Activated CD4-positive, alpha-beta T cell treated with anti-CD3 and anti-CD28 coated beads, Interleukin-2, amount 50 U/mL, for 1 hour (primary cell): ENCODE measurements around the gene FAM120C.

Source experiments
- DNase-seq: peaks from one replicate; pipeline ENCODE4 v3.0.0-alpha.2; 2020

FAM120C gene

DNA sequence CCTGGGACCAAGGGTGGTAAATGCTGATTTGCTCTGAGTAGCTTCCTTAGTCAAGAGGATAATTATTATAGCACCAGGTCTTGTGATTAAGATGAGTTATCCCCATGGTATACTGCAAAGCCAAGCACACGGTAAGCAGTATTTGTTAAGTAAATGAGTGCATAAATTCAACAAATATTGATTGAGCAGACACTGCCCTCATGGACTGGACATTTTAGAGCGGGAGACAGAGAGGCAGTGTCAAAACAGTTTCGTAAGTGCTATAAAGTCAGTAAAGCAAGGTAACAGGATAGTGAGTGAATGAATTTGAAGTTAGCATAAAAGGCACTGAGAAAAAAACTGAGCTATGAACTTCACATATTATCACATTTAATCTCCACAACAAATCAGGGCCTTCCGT, 152.7 kb downstream of the FAM120C start:
- DNase-seq, result no peak

- no peak for DNase-seq
These were observed 153.4 kb downstream of the FAM120C start for GRCh38 chrX:54029529-54030143.

DNA sequence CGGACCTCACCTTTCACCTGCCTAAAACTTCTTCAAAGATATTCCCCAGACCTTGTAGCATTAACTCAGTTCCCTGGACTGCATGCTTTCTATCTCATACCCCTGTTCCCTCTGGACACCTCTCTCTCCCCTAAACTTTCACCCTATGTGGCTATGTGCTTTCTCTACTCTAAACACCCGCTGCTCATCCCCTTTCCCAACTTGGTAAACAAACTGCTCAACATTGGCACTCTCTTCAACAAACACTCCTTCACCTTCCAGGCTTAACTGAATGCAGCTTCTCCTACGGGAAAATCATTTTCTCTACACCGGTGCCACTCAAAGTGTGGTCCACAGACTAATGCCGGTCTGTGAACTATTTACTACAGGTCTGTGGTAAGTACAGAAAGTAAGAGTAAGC, 158.7 kb downstream of the FAM120C start:
- no peak for DNase-seq
